Activated CD4-positive, alpha-beta T cell treated with anti-CD3 and anti-CD28 coated beads for 1 hour (primary cell): Measurements from ENCODE around the gene HOXD9.

Experiments used
- DNase-seq: peaks from one replicate; pipeline ENCODE4 v3.0.0-alpha.2; 2020

HOXD9 gene

GRCh38 chr2:176122683-176123410, at the start of gene HOXD9:
Gene HOXD9, plus strand, starts transcription at chr2:176122719. Its CDS starts 50 bp downstream, at chr2:176122769.
- DNase-seq, result no peak

- DNase-seq, result no peak
These were observed 49.3 kb upstream of the HOXD9 start for GRCh38 chr2:176072951-176073904.

GRCh38 chr2:176074919-176075425, 47.5 kb upstream of the HOXD9 start:
- no peak for DNase-seq

GRCh38 chr2:176075481-176075880, 47.0 kb upstream of the HOXD9 start:
- DNase-seq, result no peak

- DNase-seq, result no peak
These were observed 46.5 kb upstream of the HOXD9 start for GRCh38 chr2:176076063-176076462.

- no peak for DNase-seq
These were observed 45.7 kb upstream of the HOXD9 start for GRCh38 chr2:176076796-176077195.

GRCh38 chr2:176078541-176079284, 43.8 kb upstream of the HOXD9 start:
- no peak for DNase-seq

- no peak for DNase-seq
These were observed 43.2 kb upstream of the HOXD9 start for GRCh38 chr2:176079285-176079830.

- DNase-seq, result no peak
These were observed 42.5 kb upstream of the HOXD9 start for GRCh38 chr2:176079831-176080539.

GRCh38 chr2:176080540-176081375, 41.8 kb upstream of the HOXD9 start:
- DNase-seq, result no peak

GRCh38 chr2:176081376-176081836, 41.1 kb upstream of the HOXD9 start:
- no peak for DNase-seq

- no peak for DNase-seq
These were observed 40.5 kb upstream of the HOXD9 start for GRCh38 chr2:176081837-176082524.

- no peak for DNase-seq
These were observed 40.0 kb upstream of the HOXD9 start for GRCh38 chr2:176082525-176082823.

- DNase-seq, result no peak
These were observed 39.4 kb upstream of the HOXD9 start for GRCh38 chr2:176082824-176083751.

GRCh38 chr2:176083796-176084261, 38.7 kb upstream of the HOXD9 start, which contains the start of gene EVX2:
Gene EVX2, minus strand, starts transcription at chr2:176083962. Its CDS starts 186 bp downstream, at chr2:176083776.
- DNase-seq, result no peak

- DNase-seq, result no peak
These were observed 37.9 kb upstream of the HOXD9 start for GRCh38 chr2:176084611-176085119.

GRCh38 chr2:176085120-176085788, 37.3 kb upstream of the HOXD9 start:
- DNase-seq, result no peak
